Vagina (tissue), 2 donors: ENCODE results near the gene MTPN. TPM values are rescaled to one million over a fixed set of nuclear protein-coding genes. Genes with fewer than 3 reads are reported as not detected.

Experiments used
- DNase-seq, 2 donors: peaks; one replicate each; pipeline ENCODE4 v3.0.0-alpha.2; 2017; ENCODE audit errors: extremely low spot score in 2 of 2
- H3K27ac ChIP-seq: fragments of 200-600 bp; sonication (generic); one replicate; pipeline ENCODE4 v1.5.1; 2019
- H3K27me3 ChIP-seq: fragments of 200-600 bp; sonication (generic); one replicate; pipeline ENCODE4 v1.5.1; 2019
- H3K36me3 ChIP-seq, 2 donors: fragments of 200-600 bp; sonication (generic); one replicate each; pipeline ENCODE4 v1.5.1; 2017 to 2019
- H3K4me1 ChIP-seq: fragments of 200-600 bp; sonication (generic); one replicate; pipeline ENCODE4 v1.5.1; 2019
- H3K4me3 ChIP-seq, 2 donors: fragments of 200-600 bp; sonication (generic); 1 replicate in 1 of 2; 2 replicates in 1 of 2; pipeline ENCODE4 v1.5.1; 2016 to 2019
- H3K9me3 ChIP-seq: fragments of 200-600 bp; sonication (generic); one replicate; pipeline ENCODE4 v1.5.1; 2019
- CTCF ChIP-seq, 3 experiments: fragments of 450-650 bp in 2 of 3; fragments of 200-600 bp in 1 of 3; sonication (generic) in 1 of 3; IDR thresholded peaks; one replicate each; pipeline ENCODE4 v1.5.1; 2017 to 2019; ENCODE audit warnings: antibody characterized with exemption in 3 of 3, mild to moderate bottlenecking in 2 of 3, moderate library complexity in 2 of 3
- POLR2A ChIP-seq, 2 donors: fragments of 450-650 bp; IDR thresholded peaks; one replicate each; pipeline ENCODE4 v1.6.1; 2017; ENCODE audit warnings: antibody characterized with exemption in 2 of 2, mild to moderate bottlenecking in 2 of 2, moderate library complexity in 2 of 2
- POLR2AphosphoS5 ChIP-seq, 2 donors: sonication (generic); formaldehyde crosslinking; IDR thresholded peaks; one replicate each; pipeline ENCODE4 v1.9.0; 2017; ENCODE audit warnings: antibody characterized with exemption in 2 of 2, mild to moderate bottlenecking in 2 of 2, low read depth in 1 of 2; ENCODE audit not compliant: insufficient read depth in 1 of 2
- intact Hi-C: fragments of 100-400 bp; cut with DNase I; formaldehyde crosslinking; loops from one replicate; pipeline ENCODE4 v1.15.1; 2023
- total RNA-seq: library from RNA; depleted of rRNA; stranded (reverse); fragments of >200 nt; gene quantifications from one replicate; pipeline ENCODE4 v1.2.3, GENCODE V29; 2016

The MTPN gene
- total RNA-seq, 1 donor from 2014 or later: 55.7 TPM

GRCh38 chr7:135974667-135975066 lies 2.5 kb downstream of the MTPN start:
- Histone ChIP-seq H3K4me1 (peaks cover 52% of the 10 kb centered on the region), H3K4me3 (no peak overlapping the region), H3K9me3 (no peaks in the 10 kb centered on the region), H3K27ac (no peak overlapping the region), H3K36me3 (no peaks in the 10 kb centered on the region), H3K27me3 (no peaks in the 10 kb centered on the region)
- intact Hi-C loops: no loop called here
- no peak for DNase-seq
- no peak for TF ChIP-seq POLR2A (IDR thresholded peaks at IDR 0.05)
- no peak for TF ChIP-seq POLR2AphosphoS5 (IDR thresholded peaks at IDR 0.05; ENCODE audit: insufficient read depth in 1 of 2, low read depth in 1 of 2)
- TF ChIP-seq CTCF (IDR thresholded peaks at IDR 0.05): no peak

GRCh38 chr7:135971366-135971725 lies 5.8 kb downstream of the MTPN start:
- TF ChIP-seq CTCF (IDR thresholded peaks at IDR 0.05): no peak
- no peak for TF ChIP-seq POLR2AphosphoS5 (IDR thresholded peaks at IDR 0.05; ENCODE audit: insufficient read depth in 1 of 2, low read depth in 1 of 2)
- TF ChIP-seq POLR2A (IDR thresholded peaks at IDR 0.05): no peak
- intact Hi-C loops: no loop called here
- Histone ChIP-seq H3K9me3 (no peaks in the 10 kb centered on the region), H3K36me3 (no peaks in the 10 kb centered on the region), H3K27ac (no peak overlapping the region), H3K27me3 (no peaks in the 10 kb centered on the region), H3K4me1 (peaks cover 58% of the 10 kb centered on the region), H3K4me3 (no peak overlapping the region)
- DNase-seq: no peak

- H3K4me3 ChIP-seq: no peak overlapping the region
- no peaks in the 10 kb centered on the region for H3K27me3 ChIP-seq
- intact Hi-C loops: no loop called here
- TF ChIP-seq CTCF (IDR thresholded peaks at IDR 0.05): no peak
- TF ChIP-seq POLR2AphosphoS5 (IDR thresholded peaks at IDR 0.05; ENCODE audit: insufficient read depth in 1 of 2, low read depth in 1 of 2): no peak
- no peak for TF ChIP-seq POLR2A (IDR thresholded peaks at IDR 0.05)
- H3K4me1 ChIP-seq: peaks cover 57% of the 10 kb centered on the region
- H3K9me3 ChIP-seq: no peaks in the 10 kb centered on the region
- no peaks in the 10 kb centered on the region for H3K36me3 ChIP-seq
- DNase-seq: no peak
- no peak overlapping the region for H3K27ac ChIP-seq
Measured at GRCh38 chr7:135970682-135971365, 6.3 kb downstream of the MTPN start.

GRCh38 chr7:135970045-135970444 lies 7.1 kb downstream of the MTPN start:
- intact Hi-C loops: no loop called here
- H3K4me1 ChIP-seq: peaks cover 55% of the 10 kb centered on the region
- H3K27ac ChIP-seq: no peak overlapping the region
- H3K9me3 ChIP-seq: no peaks in the 10 kb centered on the region
- H3K27me3 ChIP-seq: no peaks in the 10 kb centered on the region
- H3K4me3 ChIP-seq: no peak overlapping the region
- H3K36me3 ChIP-seq: no peaks in the 10 kb centered on the region
- no peak for DNase-seq
- TF ChIP-seq POLR2A (IDR thresholded peaks at IDR 0.05): no peak
- no peak for TF ChIP-seq CTCF (IDR thresholded peaks at IDR 0.05)
- TF ChIP-seq POLR2AphosphoS5 (IDR thresholded peaks at IDR 0.05; ENCODE audit: insufficient read depth in 1 of 2, low read depth in 1 of 2): no peak

- no peaks in the 10 kb centered on the region for H3K36me3 ChIP-seq
- DNase-seq: no peak
- intact Hi-C loops: no loop called here
- H3K4me3 ChIP-seq: no peak overlapping the region
- TF ChIP-seq CTCF (IDR thresholded peaks at IDR 0.05) (no peak), POLR2A (IDR thresholded peaks at IDR 0.05) (no peak), POLR2AphosphoS5 (IDR thresholded peaks at IDR 0.05; ENCODE audit: insufficient read depth in 1 of 2, low read depth in 1 of 2) (no peak)
- H3K9me3 ChIP-seq: no peaks in the 10 kb centered on the region
- no peaks in the 10 kb centered on the region for H3K27me3 ChIP-seq
- no peak overlapping the region for H3K27ac ChIP-seq
- peaks cover 50% of the 10 kb centered on the region for H3K4me1 ChIP-seq
Measured at GRCh38 chr7:135966341-135967043, 10.7 kb downstream of the MTPN start.
